ENCODE measurements around the gene TRH. TPM values are rescaled to one million over a fixed set of nuclear protein-coding genes. Genes with fewer than 3 reads are reported as not detected.
"Not testable (repeated sequence)": the region's sequence is repeated elsewhere in the genome, so short reads cannot be mapped to it uniquely, and the experiment has no call there.

Gene TRH
- polyA plus RNA-seq, 1 donor from 2014 or later: 2.6 TPM

- no peaks in the 10 kb centered on the region for H3K79me2 ChIP-seq (replicated peaks; ENCODE audit: insufficient read depth, low read length)
- H3K4me3 ChIP-seq (ENCODE audit: low read length): no peak overlapping the region
- H3K4me2 ChIP-seq (ENCODE audit: low read length): no peak overlapping the region
- no peak overlapping the region for H3K9ac ChIP-seq (ENCODE audit: low read length)
- no peak overlapping the region for H2AFZ ChIP-seq (ENCODE audit: low read depth, low read length)
- H3K36me3 ChIP-seq (ENCODE audit: insufficient read depth, low read length): no peaks in the 10 kb centered on the region
- H3K9me3 ChIP-seq (ENCODE audit: low read length): no peaks in the 10 kb centered on the region
- H3K27me3 ChIP-seq (ENCODE audit: insufficient read depth, low read depth, low read length): no peaks in the 10 kb centered on the region
- H3K9me2 ChIP-seq (ENCODE audit: insufficient read depth, low read length): no peaks in the 10 kb centered on the region
- H3F3A ChIP-seq (ENCODE audit: insufficient read depth, low read length, poor library complexity, severe bottlenecking): no peaks in the 10 kb centered on the region
- TF ChIP-seq SMC3 (conservative IDR thresholded peaks at IDR 0.05; ENCODE audit: poor library complexity) (no peak), MXI1 (conservative IDR thresholded peaks at IDR 0.05; ENCODE audit: poor library complexity, severe bottlenecking) (no peak), RAD21 (conservative IDR thresholded peaks at IDR 0.05) (no peak), CTCF (IDR thresholded peaks at IDR 0.05; ENCODE audit: poor library complexity, severe bottlenecking) (no peak), POLR2AphosphoS5 (IDR thresholded peaks at IDR 0.05) (no peak), EP300 (conservative IDR thresholded peaks at IDR 0.05; ENCODE audit: poor library complexity, severe bottlenecking) (no peak), EZH2 (IDR thresholded peaks at IDR 0.05; ENCODE audit: borderline replicate concordance, insufficient read depth, low read length, poor library complexity, severe bottlenecking) (no peak), TAF1 (IDR thresholded peaks at IDR 0.05; ENCODE audit: low read depth) (no peak)
- no peaks in the 10 kb centered on the region for H4K20me1 ChIP-seq (ENCODE audit: insufficient read depth)
- no peak overlapping the region for H3K27ac ChIP-seq (ENCODE audit: low read length)
These were observed 20.5 kb downstream of the TRH start for GRCh38 chr3:129994883-129995559.

GRCh38 chr3:129996073-129996472 lies 21.6 kb downstream of the TRH start:
- H3K9ac ChIP-seq (ENCODE audit: low read length): no peak overlapping the region
- no peaks in the 10 kb centered on the region for H3K9me2 ChIP-seq (ENCODE audit: insufficient read depth, low read length)
- no peaks in the 10 kb centered on the region for H3K9me3 ChIP-seq (ENCODE audit: low read length)
- TF ChIP-seq CTCF (IDR thresholded peaks at IDR 0.05; ENCODE audit: poor library complexity, severe bottlenecking): no peak
- TF ChIP-seq POLR2AphosphoS5 (IDR thresholded peaks at IDR 0.05): no peak
- TF ChIP-seq RAD21 (conservative IDR thresholded peaks at IDR 0.05): no peak
- no peak overlapping the region for H2AFZ ChIP-seq (ENCODE audit: low read depth, low read length)
- H3K27ac ChIP-seq (ENCODE audit: low read length): no peak overlapping the region
- no peak overlapping the region for H3K4me3 ChIP-seq (ENCODE audit: low read length)
- no peaks in the 10 kb centered on the region for H3K27me3 ChIP-seq (ENCODE audit: insufficient read depth, low read depth, low read length)
- no peaks in the 10 kb centered on the region for H3F3A ChIP-seq (ENCODE audit: insufficient read depth, low read length, poor library complexity, severe bottlenecking)
- no peaks in the 10 kb centered on the region for H4K20me1 ChIP-seq (ENCODE audit: insufficient read depth)
- H3K36me3 ChIP-seq (ENCODE audit: insufficient read depth, low read length): no peaks in the 10 kb centered on the region
- H3K79me2 ChIP-seq (replicated peaks; ENCODE audit: insufficient read depth, low read length): no peaks in the 10 kb centered on the region
- no peak overlapping the region for H3K4me2 ChIP-seq (ENCODE audit: low read length)

- not testable (repeated sequence) for H3K4me2 ChIP-seq (ENCODE audit: low read length); H3K4me3 ChIP-seq (ENCODE audit: low read length); H2AFZ ChIP-seq (ENCODE audit: low read depth, low read length); H3K36me3 ChIP-seq (ENCODE audit: insufficient read depth, low read length); H3K9me3 ChIP-seq (ENCODE audit: low read length); H3K79me2 ChIP-seq (replicated peaks; ENCODE audit: insufficient read depth, low read length); H4K20me1 ChIP-seq (ENCODE audit: insufficient read depth); H3K27ac ChIP-seq (ENCODE audit: low read length); H3K9ac ChIP-seq (ENCODE audit: low read length); H3K9me2 ChIP-seq (ENCODE audit: insufficient read depth, low read length); H3K27me3 ChIP-seq (ENCODE audit: insufficient read depth, low read depth, low read length); H3F3A ChIP-seq (ENCODE audit: insufficient read depth, low read length, poor library complexity, severe bottlenecking)
These were observed 24.7 kb downstream of the TRH start for GRCh38 chr3:129999176-129999575.
